HCT116 (cell line): ENCODE measurements around the gene ATPAF1. TPM values are rescaled to one million over a fixed set of nuclear protein-coding genes. Genes with fewer than 3 reads are reported as not detected.

Source experiments
- ATAC-seq: fragments of 200-7000 bp; cut with Tn5 transposase; 2 replicates; pipeline ENCODE4 v1.9.1; 2020; ENCODE audit warnings: mild to moderate bottlenecking, moderate library complexity
- BruUV-seq: library from RNA; stranded (reverse); fragments of 400-500 nt; replicated peaks from 2 replicates; lab custom pipeline; 2021; lab: Mats Ljungman, UMichigan
- CTCF ChIA-PET: fragments of 300-600 bp; sonication (Branson Sonifier 250); formaldehyde crosslinking; loops from one replicate; lab custom pipeline; 2021; ENCODE audit warnings: antibody characterized with exemption; lab: Charles Lee
- POLR2A ChIA-PET: fragments of 300-600, 350-600 bp; sonication (Branson Sonifier 250); formaldehyde crosslinking; loops from one replicate; lab custom pipeline; 2021; ENCODE audit warnings: antibody characterized with exemption; lab: Charles Lee
- RAD21 ChIA-PET, 2 experiments: fragments of 300-600 bp; sonication (Branson Sonifier 250); formaldehyde crosslinking; loops; one replicate each; lab custom pipeline; 2023; ENCODE audit warnings: low total read pairs in 2 of 2; ENCODE audit not compliant: uncharacterized antibody in 2 of 2, unreplicated experiment in 2 of 2, low non-redundant PET in 1 of 2; lab: Charles Lee
- DNase-seq: peaks from one replicate; pipeline ENCODE4 v3.0.0-alpha.2; 2010; ENCODE audit warnings: low read depth, low spot score
- H2AFZ ChIP-seq: fragments of 200-600 bp; shearing (Covaris generic), sonication (generic); 2 replicates; pipeline ENCODE4 v1.6.1; 2017; ENCODE audit warnings: low read depth, mixed run types, mixed read lengths, antibody characterized with exemption, low read length; ENCODE audit not compliant: poor library complexity, severe bottlenecking
- H3K27ac ChIP-seq: 2 replicates; pipeline ENCODE4 v1.5.1; 2012; ENCODE audit warnings: low read depth, low read length
- H3K27me3 ChIP-seq: fragments of 200-600 bp; sonication (generic); 2 replicates; pipeline ENCODE4 v1.6.1; 2016; ENCODE audit warnings: mixed run types, low read length, mixed read lengths; ENCODE audit not compliant: insufficient read depth
- H3K36me3 ChIP-seq, 2 experiments: fragments of 200-500 bp in 1 of 2; fragments of 200-600 bp in 1 of 2; sonication (Bioruptor generic) in 1 of 2; sonication (generic) in 1 of 2; 2 replicates each; pipeline versions ENCODE4 v1.5.1 to v1.6.1; 2014 to 2016; ENCODE audit warnings: low read length in 2 of 2, inconsistent platforms in 1 of 2, mixed read lengths in 1 of 2, mixed run types in 1 of 2; ENCODE audit not compliant: insufficient read depth in 2 of 2, control insufficient read depth in 1 of 2
- H3K4me1 ChIP-seq, 2 experiments: fragments of 200-600 bp in 1 of 2; sonication (generic) in 1 of 2; 2 replicates each; pipeline versions ENCODE4 v1.5.1 to v1.6.1; 2012 to 2017; ENCODE audit warnings: low read length in 2 of 2, inconsistent platforms in 1 of 2, mild to moderate bottlenecking in 1 of 2, mixed read lengths in 1 of 2, mixed run types in 1 of 2, moderate library complexity in 1 of 2; ENCODE audit not compliant: insufficient read depth in 2 of 2, control insufficient read depth in 1 of 2
- H3K4me2 ChIP-seq: fragments of 200-600 bp; sonication (generic); 2 replicates; pipeline ENCODE4 v1.6.1; 2017; ENCODE audit warnings: mixed run types, low read length, mixed read lengths
- H3K4me3 ChIP-seq, 2 experiments: fragments of 200-600 bp in 1 of 2; sonication (generic) in 1 of 2; replicated peaks in 1 of 2; 2 replicates each; pipeline ENCODE4 v1.5.1; 2011 to 2016; ENCODE audit warnings: low read length in 2 of 2, control low read depth in 1 of 2, low read depth in 1 of 2, mild to moderate bottlenecking in 1 of 2, mixed read lengths in 1 of 2, mixed run types in 1 of 2
- H3K79me2 ChIP-seq: fragments of 200-600 bp; sonication (generic); 2 replicates; pipeline ENCODE4 v1.6.1; 2017; ENCODE audit warnings: mild to moderate bottlenecking, mixed run types, low read length, moderate library complexity, mixed read lengths; ENCODE audit not compliant: insufficient read depth
- H3K9ac ChIP-seq: fragments of 200-600 bp; sonication (generic); 2 replicates; pipeline ENCODE4 v1.6.1; 2016; ENCODE audit warnings: low read length, mixed read lengths
- H3K9me2 ChIP-seq: fragments of 200-600 bp; sonication (generic), shearing (Covaris generic); 2 replicates; pipeline ENCODE4 v1.6.1; 2017; ENCODE audit warnings: mixed run types, mild to moderate bottlenecking, moderate library complexity; ENCODE audit not compliant: insufficient read depth
- H3K9me3 ChIP-seq, 2 experiments: fragments of 200-500 bp in 1 of 2; fragments of 200-600 bp in 1 of 2; sonication (Bioruptor generic) in 1 of 2; sonication (generic) in 1 of 2; 2 replicates each; pipeline ENCODE4 v1.6.1; 2014 to 2017; ENCODE audit warnings: low read length in 2 of 2, mixed read lengths in 2 of 2, inconsistent platforms in 1 of 2, low read depth in 1 of 2, mild to moderate bottlenecking in 1 of 2, mixed run types in 1 of 2, moderate library complexity in 1 of 2; ENCODE audit not compliant: control insufficient read depth in 1 of 2, insufficient read depth in 1 of 2
- H4K20me1 ChIP-seq: fragments of 200-600 bp; sonication (generic), shearing (Covaris generic); 2 replicates; pipeline ENCODE4 v1.6.1; 2017; ENCODE audit warnings: mixed run types, mild to moderate bottlenecking, moderate library complexity; ENCODE audit not compliant: insufficient read depth
- ATF3 ChIP-seq: IDR thresholded peaks from 2 replicates; pipeline ENCODE4 v1.6.1; 2012
- CEBPB ChIP-seq: IDR thresholded peaks from 2 replicates; pipeline ENCODE4 v1.6.1; 2012; ENCODE audit warnings: low read depth
- EGR1 ChIP-seq: IDR thresholded peaks from 2 replicates; pipeline ENCODE4 v1.6.1; 2012; ENCODE audit warnings: low read depth
- ELF1 ChIP-seq: IDR thresholded peaks from 2 replicates; pipeline ENCODE4 v1.6.1; 2012; ENCODE audit warnings: low read depth, borderline replicate concordance
- EZH2 ChIP-seq: fragments of 200-600 bp; sonication (generic); IDR thresholded peaks from 2 replicates; pipeline ENCODE4 v1.6.1; 2017; ENCODE audit warnings: antibody characterized with exemption, mixed run types
- JUND ChIP-seq: IDR thresholded peaks from 2 replicates; pipeline ENCODE4 v1.6.1; 2012
- POLR2A ChIP-seq: IDR thresholded peaks from 2 replicates; pipeline ENCODE4 v1.7.0; 2011; ENCODE audit warnings: borderline replicate concordance; ENCODE audit not compliant: insufficient read depth, insufficient read length; ENCODE audit errors: extremely low read depth
- YY1 ChIP-seq: IDR thresholded peaks from 2 replicates; pipeline ENCODE4 v1.6.1; 2011; ENCODE audit warnings: low read length, low read depth, moderate library complexity, mild to moderate bottlenecking; ENCODE audit not compliant: insufficient replicate concordance; ENCODE audit errors: extremely low read depth
- intact Hi-C: fragments of 100-400 bp; cut with micrococcal nuclease; formaldehyde crosslinking; loops from 2 replicates; pipeline ENCODE4 v1.10.0; 2022
- total RNA-seq: library from RNA; stranded (reverse); gene quantifications from one replicate; pipeline ENCODE4 v1.2.1, GENCODE V29; 2021; ENCODE audit not compliant: unreplicated experiment
- TF ChIP-seq, protein P1 (sequence below): IDR thresholded peaks from 2 replicates; pipeline ENCODE4 v1.6.1; 2012; ENCODE audit warnings: low read depth

ATPAF1 gene
- total RNA-seq, 1 experiment from 2014 or later, result 35.5 TPM

DNA sequence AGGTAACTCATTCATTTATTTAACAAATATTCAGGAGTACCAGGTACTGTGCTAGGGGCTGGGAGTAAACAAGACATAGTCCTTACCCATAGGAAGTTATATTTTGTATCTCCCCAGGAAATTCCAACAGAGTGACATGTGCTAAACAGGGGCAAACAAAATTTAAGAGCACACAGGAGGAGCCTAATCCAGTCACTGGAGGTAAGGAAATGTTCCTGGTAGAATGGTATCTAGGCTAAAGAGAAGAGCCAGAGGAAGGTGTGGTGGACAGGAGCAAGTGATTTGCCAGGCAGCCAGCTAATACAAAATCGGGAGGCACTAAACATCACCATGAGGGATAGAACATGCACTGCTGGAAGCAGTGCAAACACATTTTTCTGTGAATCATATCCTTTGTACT, 13.9 kb upstream of the ATPAF1 start:
- Histone ChIP-seq H3K9me3 (no peaks in the 10 kb centered on the region), H3K27ac (no peak overlapping the region), H4K20me1 (no peaks in the 10 kb centered on the region), H3K9ac (no peak overlapping the region), H3K79me2 (no peaks in the 10 kb centered on the region), H3K4me2 (no peak overlapping the region), H3K9me2 (no peaks in the 10 kb centered on the region)
- ATAC-seq (no peak), DNase-seq (no peak)
- RAD21 ChIA-PET, result no interaction called here
- intact Hi-C loops, result no loop called here
- CTCF ChIA-PET, result no interaction called here
- POLR2A ChIA-PET, result no interaction called here
- no peak for TF ChIP-seq EGR1
- no peak for TF ChIP-seq POLR2A
- TF ChIP-seq JUND, result no peak
- TF ChIP-seq, protein P1, sequence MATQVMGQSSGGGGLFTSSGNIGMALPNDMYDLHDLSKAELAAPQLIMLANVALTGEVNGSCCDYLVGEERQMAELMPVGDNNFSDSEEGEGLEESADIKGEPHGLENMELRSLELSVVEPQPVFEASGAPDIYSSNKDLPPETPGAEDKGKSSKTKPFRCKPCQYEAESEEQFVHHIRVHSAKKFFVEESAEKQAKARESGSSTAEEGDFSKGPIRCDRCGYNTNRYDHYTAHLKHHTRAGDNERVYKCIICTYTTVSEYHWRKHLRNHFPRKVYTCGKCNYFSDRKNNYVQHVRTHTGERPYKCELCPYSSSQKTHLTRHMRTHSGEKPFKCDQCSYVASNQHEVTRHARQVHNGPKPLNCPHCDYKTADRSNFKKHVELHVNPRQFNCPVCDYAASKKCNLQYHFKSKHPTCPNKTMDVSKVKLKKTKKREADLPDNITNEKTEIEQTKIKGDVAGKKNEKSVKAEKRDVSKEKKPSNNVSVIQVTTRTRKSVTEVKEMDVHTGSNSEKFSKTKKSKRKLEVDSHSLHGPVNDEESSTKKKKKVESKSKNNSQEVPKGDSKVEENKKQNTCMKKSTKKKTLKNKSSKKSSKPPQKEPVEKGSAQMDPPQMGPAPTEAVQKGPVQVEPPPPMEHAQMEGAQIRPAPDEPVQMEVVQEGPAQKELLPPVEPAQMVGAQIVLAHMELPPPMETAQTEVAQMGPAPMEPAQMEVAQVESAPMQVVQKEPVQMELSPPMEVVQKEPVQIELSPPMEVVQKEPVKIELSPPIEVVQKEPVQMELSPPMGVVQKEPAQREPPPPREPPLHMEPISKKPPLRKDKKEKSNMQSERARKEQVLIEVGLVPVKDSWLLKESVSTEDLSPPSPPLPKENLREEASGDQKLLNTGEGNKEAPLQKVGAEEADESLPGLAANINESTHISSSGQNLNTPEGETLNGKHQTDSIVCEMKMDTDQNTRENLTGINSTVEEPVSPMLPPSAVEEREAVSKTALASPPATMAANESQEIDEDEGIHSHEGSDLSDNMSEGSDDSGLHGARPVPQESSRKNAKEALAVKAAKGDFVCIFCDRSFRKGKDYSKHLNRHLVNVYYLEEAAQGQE, result no peak
- TF ChIP-seq ELF1, result no peak
- TF ChIP-seq ATF3, result no peak
- TF ChIP-seq EZH2, result no peak
- no peak for TF ChIP-seq YY1
- TF ChIP-seq CEBPB, result no peak
- TF ChIP-seq, all 23 proteins: peak for 0
- peaks cover 34 to 47% of the 10 kb centered on the region in 2 experiments; a peak in 3 of 4 replicates for H3K36me3 ChIP-seq
- H2AFZ ChIP-seq, result no peak overlapping the region
- H3K4me1 ChIP-seq, result no peaks in the 10 kb centered on the region; a peak in 1 of 4 replicates
- no TSS peak for BruUV-seq
- no peaks in the 10 kb centered on the region for H3K27me3 ChIP-seq
- H3K4me3 ChIP-seq, result no peak overlapping the region
